Measurements from ENCODE around the gene PARD3. TPM values are rescaled to one million over a fixed set of nuclear protein-coding genes. Genes with fewer than 3 reads are reported as not detected.

Gene PARD3
- polyA plus RNA-seq, 1 donor from 2014 or later = 12.4 TPM

DNA sequence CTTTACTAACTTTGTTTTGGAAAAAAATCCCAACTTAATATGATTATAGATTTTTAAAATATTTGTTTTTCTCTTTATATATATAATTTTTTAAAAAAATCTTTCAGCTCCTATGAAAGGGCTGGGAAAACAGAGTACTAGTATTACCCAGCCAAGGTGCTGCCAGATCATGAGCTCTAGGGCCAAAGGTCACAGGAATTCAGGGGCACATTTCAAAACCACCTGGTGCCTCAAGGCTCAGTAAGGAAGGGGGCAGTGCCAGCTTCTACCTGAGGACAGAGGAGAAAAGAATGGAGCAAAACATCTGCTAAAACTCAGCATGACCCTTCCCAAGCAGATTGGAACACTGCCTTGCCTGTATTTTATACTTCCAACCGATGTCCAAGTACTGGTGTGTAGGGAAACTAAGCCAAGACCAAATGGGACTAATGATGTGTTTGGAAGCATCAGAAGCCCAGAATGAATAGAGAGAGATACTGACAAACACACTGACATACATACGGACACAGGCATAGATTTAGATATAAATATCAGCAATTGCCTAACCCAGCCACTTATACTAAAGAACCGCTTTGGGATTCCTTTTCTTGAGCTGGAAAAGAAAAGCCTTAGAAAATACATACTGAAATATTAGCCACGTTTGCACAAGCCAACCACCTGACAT is 667.3 kb downstream of the PARD3 start:
- no peaks in the 10 kb centered on the region for H4K20me1 ChIP-seq (ENCODE audit: insufficient read depth)
- no peak overlapping the region for H3K9ac ChIP-seq (ENCODE audit: low read length)
- no peaks in the 10 kb centered on the region for H3K79me2 ChIP-seq (replicated peaks; ENCODE audit: insufficient read depth, low read length)
- peaks cover 8% of the 10 kb centered on the region for H3K27me3 ChIP-seq (ENCODE audit: insufficient read depth, low read depth, low read length)
- H3F3A ChIP-seq (ENCODE audit: insufficient read depth, low read length, poor library complexity, severe bottlenecking) = no peaks in the 10 kb centered on the region
- no peak overlapping the region for H3K27ac ChIP-seq (ENCODE audit: low read length)
- no peaks in the 10 kb centered on the region for H3K9me2 ChIP-seq (ENCODE audit: insufficient read depth, low read length)
- no peak overlapping the region for H3K4me3 ChIP-seq (ENCODE audit: low read length)
- no peak overlapping the region for H2AFZ ChIP-seq (ENCODE audit: low read depth, low read length)
- H3K4me2 ChIP-seq (ENCODE audit: low read length) = no peak overlapping the region
- H3K36me3 ChIP-seq (ENCODE audit: insufficient read depth, low read length) = no peaks in the 10 kb centered on the region
- H3K9me3 ChIP-seq (ENCODE audit: low read length) = no peaks in the 10 kb centered on the region
- TF ChIP-seq MXI1 (conservative IDR thresholded peaks at IDR 0.05; ENCODE audit: poor library complexity, severe bottlenecking) (no peak), RAD21 (conservative IDR thresholded peaks at IDR 0.05) (no peak), EP300 (conservative IDR thresholded peaks at IDR 0.05; ENCODE audit: poor library complexity, severe bottlenecking) (no peak), POLR2AphosphoS5 (IDR thresholded peaks at IDR 0.05) (no peak), REST (IDR thresholded peaks at IDR 0.05; ENCODE audit: borderline replicate concordance) (no peak), TAF1 (IDR thresholded peaks at IDR 0.05; ENCODE audit: low read depth) (no peak)
- TF ChIP-seq, protein P1, sequence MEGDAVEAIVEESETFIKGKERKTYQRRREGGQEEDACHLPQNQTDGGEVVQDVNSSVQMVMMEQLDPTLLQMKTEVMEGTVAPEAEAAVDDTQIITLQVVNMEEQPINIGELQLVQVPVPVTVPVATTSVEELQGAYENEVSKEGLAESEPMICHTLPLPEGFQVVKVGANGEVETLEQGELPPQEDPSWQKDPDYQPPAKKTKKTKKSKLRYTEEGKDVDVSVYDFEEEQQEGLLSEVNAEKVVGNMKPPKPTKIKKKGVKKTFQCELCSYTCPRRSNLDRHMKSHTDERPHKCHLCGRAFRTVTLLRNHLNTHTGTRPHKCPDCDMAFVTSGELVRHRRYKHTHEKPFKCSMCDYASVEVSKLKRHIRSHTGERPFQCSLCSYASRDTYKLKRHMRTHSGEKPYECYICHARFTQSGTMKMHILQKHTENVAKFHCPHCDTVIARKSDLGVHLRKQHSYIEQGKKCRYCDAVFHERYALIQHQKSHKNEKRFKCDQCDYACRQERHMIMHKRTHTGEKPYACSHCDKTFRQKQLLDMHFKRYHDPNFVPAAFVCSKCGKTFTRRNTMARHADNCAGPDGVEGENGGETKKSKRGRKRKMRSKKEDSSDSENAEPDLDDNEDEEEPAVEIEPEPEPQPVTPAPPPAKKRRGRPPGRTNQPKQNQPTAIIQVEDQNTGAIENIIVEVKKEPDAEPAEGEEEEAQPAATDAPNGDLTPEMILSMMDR (IDR thresholded peaks at IDR 0.05; ENCODE audit: poor library complexity, severe bottlenecking) = no peak

DNA sequence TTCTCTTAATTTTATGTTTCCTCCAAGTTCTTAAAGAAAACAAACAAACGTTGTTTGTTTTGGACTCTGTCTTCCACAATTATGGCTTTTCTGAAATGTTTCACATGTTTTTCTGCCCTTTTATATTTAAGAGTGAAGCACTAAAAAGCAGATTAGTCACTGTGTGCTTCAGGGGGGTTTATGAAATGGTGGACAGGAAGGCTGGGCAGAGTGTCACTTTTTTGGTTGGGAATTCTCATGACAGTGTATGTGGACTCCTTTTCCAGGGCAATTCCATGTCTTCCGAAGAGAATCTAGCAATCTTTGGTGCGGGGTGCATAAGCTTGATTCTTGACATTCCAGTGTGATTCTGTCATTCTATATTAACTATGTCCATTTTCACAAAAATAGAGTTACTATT is 669.4 kb downstream of the PARD3 start:
- Histone ChIP-seq H3K27me3 (ENCODE audit: insufficient read depth, low read depth, low read length) (peaks cover 8% of the 10 kb centered on the region), H3K4me2 (ENCODE audit: low read length) (no peak overlapping the region), H3K9me3 (ENCODE audit: low read length) (no peaks in the 10 kb centered on the region), H3K79me2 (replicated peaks; ENCODE audit: insufficient read depth, low read length) (no peaks in the 10 kb centered on the region), H3K4me3 (ENCODE audit: low read length) (no peak overlapping the region), H2AFZ (ENCODE audit: low read depth, low read length) (no peak overlapping the region), H3K36me3 (ENCODE audit: insufficient read depth, low read length) (no peaks in the 10 kb centered on the region), H3K27ac (ENCODE audit: low read length) (no peak overlapping the region), H3F3A (ENCODE audit: insufficient read depth, low read length, poor library complexity, severe bottlenecking) (no peaks in the 10 kb centered on the region), H3K9ac (ENCODE audit: low read length) (no peak overlapping the region), H3K9me2 (ENCODE audit: insufficient read depth, low read length) (no peaks in the 10 kb centered on the region), H4K20me1 (ENCODE audit: insufficient read depth) (no peaks in the 10 kb centered on the region)
- TF ChIP-seq REST (IDR thresholded peaks at IDR 0.05; ENCODE audit: borderline replicate concordance) = no peak
- TF ChIP-seq SMC3 (conservative IDR thresholded peaks at IDR 0.05; ENCODE audit: poor library complexity) = no peak
- TF ChIP-seq, protein P1 (IDR thresholded peaks at IDR 0.05; ENCODE audit: poor library complexity, severe bottlenecking) = no peak
- TF ChIP-seq MXI1 (conservative IDR thresholded peaks at IDR 0.05; ENCODE audit: poor library complexity, severe bottlenecking) = no peak
- TF ChIP-seq EZH2 (IDR thresholded peaks at IDR 0.05; ENCODE audit: borderline replicate concordance, insufficient read depth, low read length, poor library complexity, severe bottlenecking) = no peak
- no peak for TF ChIP-seq TAF1 (IDR thresholded peaks at IDR 0.05; ENCODE audit: low read depth)
- no peak for TF ChIP-seq RAD21 (conservative IDR thresholded peaks at IDR 0.05)
- TF ChIP-seq POLR2AphosphoS5 (IDR thresholded peaks at IDR 0.05) = no peak
- TF ChIP-seq EP300 (conservative IDR thresholded peaks at IDR 0.05; ENCODE audit: poor library complexity, severe bottlenecking) = no peak
